Measurements from ENCODE around the gene SPATS2L.

Gene SPATS2L

GRCh38 chr2:200470230-200470629, 163.7 kb downstream of the SPATS2L start:
- no peak for DNase-seq (ENCODE audit: low read depth)

- DNase-seq (ENCODE audit: low read depth) = peak; percentile 14
These were observed 164.9 kb downstream of the SPATS2L start for GRCh38 chr2:200471324-200471848.

- no peak for DNase-seq (ENCODE audit: low read depth)
These were observed 165.6 kb downstream of the SPATS2L start for GRCh38 chr2:200471928-200472645.

- DNase-seq (ENCODE audit: low read depth) = no peak
These were observed 166.5 kb downstream of the SPATS2L start for GRCh38 chr2:200472853-200473464.

- DNase-seq (ENCODE audit: low read depth) = no peak
These were observed 169.3 kb downstream of the SPATS2L start for GRCh38 chr2:200475795-200476194.

- no peak for DNase-seq (ENCODE audit: low read depth)
These were observed 170.3 kb downstream of the SPATS2L start for GRCh38 chr2:200476836-200477235.

GRCh38 chr2:200477667-200478131, 171.2 kb downstream of the SPATS2L start:
- no peak for DNase-seq (ENCODE audit: low read depth)

GRCh38 chr2:200479692-200480265, 173.3 kb downstream of the SPATS2L start:
- no peak for DNase-seq (ENCODE audit: low read depth)

- no peak for DNase-seq (ENCODE audit: low read depth)
These were observed 175.7 kb downstream of the SPATS2L start for GRCh38 chr2:200482194-200482593.

GRCh38 chr2:200483729-200484198, 177.3 kb downstream of the SPATS2L start:
- no peak for DNase-seq (ENCODE audit: low read depth)

- no peak for DNase-seq (ENCODE audit: low read depth)
These were observed 178.4 kb downstream of the SPATS2L start for GRCh38 chr2:200484934-200485333.

- DNase-seq (ENCODE audit: low read depth) = no peak
These were observed 180.0 kb downstream of the SPATS2L start for GRCh38 chr2:200486529-200486928.

- DNase-seq (ENCODE audit: low read depth) = no peak
These were observed 181.7 kb downstream of the SPATS2L start for GRCh38 chr2:200488169-200488568.

GRCh38 chr2:200490001-200490400, 183.5 kb downstream of the SPATS2L start:
- no peak for DNase-seq (ENCODE audit: low read depth)

- DNase-seq (ENCODE audit: low read depth) = no peak
These were observed 186.2 kb downstream of the SPATS2L start for GRCh38 chr2:200492656-200493055.

- DNase-seq (ENCODE audit: low read depth) = no peak
These were observed 187.6 kb downstream of the SPATS2L start for GRCh38 chr2:200494048-200494447.

- no peak for DNase-seq (ENCODE audit: low read depth)
These were observed 190.2 kb downstream of the SPATS2L start for GRCh38 chr2:200496696-200497095.

- DNase-seq (ENCODE audit: low read depth) = no peak
These were observed 192.1 kb downstream of the SPATS2L start for GRCh38 chr2:200498402-200499162.

- DNase-seq (ENCODE audit: low read depth) = no peak
These were observed 195.7 kb downstream of the SPATS2L start for GRCh38 chr2:200502196-200502595.

GRCh38 chr2:200506679-200507078, 200.2 kb downstream of the SPATS2L start:
- DNase-seq (ENCODE audit: low read depth) = no peak

- no peak for DNase-seq (ENCODE audit: low read depth)
These were observed 200.7 kb downstream of the SPATS2L start for GRCh38 chr2:200507179-200507578.

GRCh38 chr2:200509235-200509611, 202.7 kb downstream of the SPATS2L start:
- no peak for DNase-seq (ENCODE audit: low read depth)
